B cell (primary cell): Measurements from ENCODE around the gene PCDHGC3. TPM values are rescaled to one million over a fixed set of nuclear protein-coding genes. Genes with fewer than 3 reads are reported as not detected.

Experiments used
- ATAC-seq: fragments of 200-7000 bp; cut with Tn5 transposase; one replicate; pipeline ENCODE4 v1.10.0; 2021; ENCODE audit warnings: low read depth, mild to moderate bottlenecking, moderate number of reproducible peaks, moderate library complexity
- CTCF ChIA-PET: fragments of 350-600 bp; sonication (Branson Sonifier 250); formaldehyde crosslinking; loops from one replicate; lab custom pipeline; 2021; ENCODE audit warnings: antibody characterized with exemption, inconsistent platforms; lab: Charles Lee
- POLR2A ChIA-PET: fragments of 350-600 bp; sonication (Branson Sonifier 250); formaldehyde crosslinking; loops from one replicate; lab custom pipeline; 2021; ENCODE audit warnings: antibody characterized with exemption; lab: Charles Lee
- DNase-seq: peaks from one replicate; pipeline ENCODE4 v3.0.0; 2013
- H2AFZ ChIP-seq: 2 replicates; pipeline ENCODE4 v1.6.1; 2012; ENCODE audit warnings: mild to moderate bottlenecking, low read depth, low read length; ENCODE audit not compliant: insufficient read depth, poor library complexity, severe bottlenecking
- H3K27ac ChIP-seq, 2 donors: 1 replicate in 1 of 2; 2 replicates in 1 of 2; pipeline ENCODE4 v1.5.1; 2012 to 2013; ENCODE audit warnings: low read length in 2 of 2, mild to moderate bottlenecking in 2 of 2, moderate library complexity in 1 of 2
- H3K27me3 ChIP-seq, 4 experiments: fragments of 200-600 bp in 1 of 4; sonication (generic) in 1 of 4; replicated peaks in 1 of 4; 1 replicate in 2 of 4; 2 replicates in 2 of 4; pipeline versions ENCODE4 v1.6.1 to v1.7.0; 2013 to 2016; ENCODE audit warnings: low read length in 3 of 4, mild to moderate bottlenecking in 2 of 4, mixed read lengths in 1 of 4, moderate library complexity in 1 of 4; ENCODE audit not compliant: insufficient read depth in 4 of 4, control insufficient read depth in 3 of 4; ENCODE audit errors: control extremely low read depth in 1 of 4
- H3K36me3 ChIP-seq, 2 experiments: replicated peaks in 1 of 2; 1 replicate in 1 of 2; 2 replicates in 1 of 2; pipeline versions ENCODE4 v1.6.1 to v1.7.1; 2013; ENCODE audit warnings: low read length in 1 of 2; ENCODE audit not compliant: insufficient read depth in 2 of 2, control insufficient read depth in 1 of 2; ENCODE audit errors: control extremely low read depth in 1 of 2, extremely low read depth in 1 of 2
- H3K4me1 ChIP-seq, 2 donors: fragments of 200-600 bp in 1 of 2; sonication (generic) in 1 of 2; 1 replicate in 1 of 2; 2 replicates in 1 of 2; pipeline versions ENCODE4 v1.5.1 to v1.6.1; 2013 to 2017; ENCODE audit warnings: low read length in 2 of 2; ENCODE audit not compliant: control insufficient read depth in 2 of 2, insufficient read depth in 2 of 2
- H3K4me2 ChIP-seq: replicated peaks from 2 replicates; pipeline ENCODE3; 2012; ENCODE audit warnings: mild to moderate bottlenecking, low read depth, low read length; ENCODE audit not compliant: poor library complexity, severe bottlenecking
- H3K4me3 ChIP-seq, 5 experiments: fragments of 200-600 bp in 1 of 5; sonication (generic) in 1 of 5; 1 replicate in 3 of 5; 2 replicates in 2 of 5; pipeline versions ENCODE4 v1.5.1 to v1.7.0; 2011 to 2016; ENCODE audit warnings: low read length in 4 of 5, mild to moderate bottlenecking in 4 of 5, low read depth in 2 of 5, control low read depth in 1 of 5, moderate library complexity in 1 of 5; ENCODE audit not compliant: insufficient read depth in 1 of 5; ENCODE audit errors: control extremely low read depth in 1 of 5, extremely low read depth in 1 of 5
- H3K79me2 ChIP-seq: fragments of 200-600 bp; sonication (generic); one replicate; pipeline ENCODE4 v1.6.0; 2016; ENCODE audit warnings: low read length; ENCODE audit not compliant: control insufficient read depth, insufficient read depth
- H3K9ac ChIP-seq: fragments of 200-600 bp; sonication (generic); 2 replicates; pipeline ENCODE4 v1.6.1; 2017; ENCODE audit warnings: mild to moderate bottlenecking, low read length, moderate library complexity
- H3K9me3 ChIP-seq, 3 donors: one replicate each; pipeline versions ENCODE4 v1.6.1 to v1.7.1; 2013; ENCODE audit warnings: low read length in 2 of 3; ENCODE audit not compliant: control insufficient read depth in 2 of 3, insufficient read depth in 1 of 3; ENCODE audit errors: control extremely low read depth in 1 of 3
- H4K20me1 ChIP-seq: 2 replicates; pipeline ENCODE4 v1.6.0; 2012; ENCODE audit warnings: mild to moderate bottlenecking, low read length; ENCODE audit not compliant: insufficient read depth, control insufficient read depth, poor library complexity, severe bottlenecking
- H3K27ac Mint-ChIP-seq: one replicate; pipeline ENCODE4 v1.8.0; 2021; ENCODE audit warnings: mixed read lengths
- H3K27me3 Mint-ChIP-seq: one replicate; pipeline ENCODE4 v1.8.0; 2021; ENCODE audit warnings: mixed read lengths
- H3K4me1 Mint-ChIP-seq: one replicate; pipeline ENCODE4 v1.8.0; 2021; ENCODE audit warnings: mixed read lengths
- H3K4me3 Mint-ChIP-seq: one replicate; pipeline ENCODE4 v1.8.0; 2021; ENCODE audit warnings: mixed read lengths
- H3K9me3 Mint-ChIP-seq: one replicate; pipeline ENCODE4 v1.8.0; 2022; ENCODE audit warnings: mixed read lengths; ENCODE audit not compliant: insufficient read depth
- EZH2 ChIP-seq: IDR thresholded peaks from 2 replicates; pipeline ENCODE4 v1.6.1; 2012; ENCODE audit warnings: borderline replicate concordance, low read depth, mild to moderate bottlenecking, moderate library complexity, low read length; ENCODE audit not compliant: insufficient read depth, poor library complexity, severe bottlenecking
- WGBS: methylation state at CpG from one replicate; pipeline ENCODE4 v1.1.5; 2013; ENCODE audit warnings: missing lambda C conversion rate; ENCODE audit not compliant: insufficient coverage; 5-methylcytosine and 5-hydroxymethylcytosine counted together
- intact Hi-C: fragments of 100-400 bp; cut with micrococcal nuclease; formaldehyde crosslinking; loops from one replicate; pipeline ENCODE4 v1.10.0; 2022
- polyA plus RNA-seq: library from polyadenylated mRNA; depleted of rRNA; stranded (reverse); fragments of >200 nt; gene quantifications from 2 replicates; pipeline ENCODE4 v1.2.3, GENCODE V29; 2012
- total RNA-seq, 2 donors: library from RNA; stranded (reverse); fragments of 120-200 nt in 1 of 2; gene quantifications; 1 replicate in 1 of 2; 2 replicates in 1 of 2; pipeline versions ENCODE4 v1.2.3 to v1.2.4, GENCODE V29; 2013 to 2022
- TF ChIP-seq, protein P1 (sequence below): fragments of 200-600 bp; IDR thresholded peaks from one replicate; pipeline ENCODE4 v1.8.0; 2022; ENCODE audit warnings: antibody characterized with exemption, mild to moderate bottlenecking

The PCDHGC3 gene
- total and polyA plus RNA-seq, 2 donors (not counting 1 experiment from before 2014, with no cell fraction given), result 0.88 to 2.0 TPM

DNA sequence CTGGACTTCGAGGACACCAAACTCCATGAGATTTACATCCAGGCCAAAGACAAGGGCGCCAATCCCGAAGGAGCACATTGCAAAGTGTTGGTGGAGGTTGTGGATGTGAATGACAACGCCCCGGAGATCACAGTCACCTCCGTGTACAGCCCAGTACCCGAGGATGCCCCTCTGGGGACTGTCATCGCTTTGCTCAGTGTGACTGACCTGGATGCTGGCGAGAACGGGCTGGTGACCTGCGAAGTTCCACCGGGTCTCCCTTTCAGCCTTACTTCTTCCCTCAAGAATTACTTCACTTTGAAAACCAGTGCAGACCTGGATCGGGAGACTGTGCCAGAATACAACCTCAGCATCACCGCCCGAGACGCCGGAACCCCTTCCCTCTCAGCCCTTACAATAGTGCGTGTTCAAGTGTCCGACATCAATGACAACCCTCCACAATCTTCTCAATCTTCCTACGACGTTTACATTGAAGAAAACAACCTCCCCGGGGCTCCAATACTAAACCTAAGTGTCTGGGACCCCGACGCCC lies 1.3 kb downstream of the PCDHGC3 start:
- TF ChIP-seq, protein P1, sequence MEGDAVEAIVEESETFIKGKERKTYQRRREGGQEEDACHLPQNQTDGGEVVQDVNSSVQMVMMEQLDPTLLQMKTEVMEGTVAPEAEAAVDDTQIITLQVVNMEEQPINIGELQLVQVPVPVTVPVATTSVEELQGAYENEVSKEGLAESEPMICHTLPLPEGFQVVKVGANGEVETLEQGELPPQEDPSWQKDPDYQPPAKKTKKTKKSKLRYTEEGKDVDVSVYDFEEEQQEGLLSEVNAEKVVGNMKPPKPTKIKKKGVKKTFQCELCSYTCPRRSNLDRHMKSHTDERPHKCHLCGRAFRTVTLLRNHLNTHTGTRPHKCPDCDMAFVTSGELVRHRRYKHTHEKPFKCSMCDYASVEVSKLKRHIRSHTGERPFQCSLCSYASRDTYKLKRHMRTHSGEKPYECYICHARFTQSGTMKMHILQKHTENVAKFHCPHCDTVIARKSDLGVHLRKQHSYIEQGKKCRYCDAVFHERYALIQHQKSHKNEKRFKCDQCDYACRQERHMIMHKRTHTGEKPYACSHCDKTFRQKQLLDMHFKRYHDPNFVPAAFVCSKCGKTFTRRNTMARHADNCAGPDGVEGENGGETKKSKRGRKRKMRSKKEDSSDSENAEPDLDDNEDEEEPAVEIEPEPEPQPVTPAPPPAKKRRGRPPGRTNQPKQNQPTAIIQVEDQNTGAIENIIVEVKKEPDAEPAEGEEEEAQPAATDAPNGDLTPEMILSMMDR, result no peak
- TF ChIP-seq EZH2, result no peak
- Histone ChIP-seq H3K4me1 (peaks cover 23 to 32% of the 10 kb centered on the region in 2 donors), H3K4me2 (peak overlapping the region; percentile 76), H3K27me3 (peaks cover 0 to 49% (median 31%) of the 10 kb centered on the region in 4 experiments), H3K27ac (no peak overlapping the region), H3K9ac (peak overlapping the region; percentile 60), H4K20me1 (no peaks in the 10 kb centered on the region), H3K36me3 (no peaks in the 10 kb centered on the region), H3K79me2 (no peaks in the 10 kb centered on the region), H3K4me3 (peak overlapping the region in 3 of 5 experiments; percentile 49 to 64 (median 53)), H2AFZ (no peak overlapping the region), H3K9me3 (peaks cover 0 to 13% (median 0%) of the 10 kb centered on the region in 3 donors)
- ChIA-PET POLR2A (no interaction called here), CTCF (interaction anchor here (0.6 to 5.0 kb wide), 10 partner anchors 9 to 81 kb away, joined by 3 to 65 read pairs (median 7); partner anchors contain the start of genes PCDHGA10, PCDHGA11 and PCDHGA12)
- Mint-ChIP-seq H3K4me1 (peaks cover 29% of the 10 kb centered on the region), H3K4me3 (peak overlapping the region; percentile 95), H3K9me3 (no peaks in the 10 kb centered on the region), H3K27me3 (peaks cover 45% of the 10 kb centered on the region), H3K27ac (no peak overlapping the region)
- WGBS, result 27% methylated on average over 24 of the region's 24 CpGs
- ATAC-seq (no peak), DNase-seq (peak; percentile 12)
- intact Hi-C loops, result loop anchor here (2.0 kb wide), 1 partner anchor 34 kb away; no protein-coding TSS in a partner anchor

DNA sequence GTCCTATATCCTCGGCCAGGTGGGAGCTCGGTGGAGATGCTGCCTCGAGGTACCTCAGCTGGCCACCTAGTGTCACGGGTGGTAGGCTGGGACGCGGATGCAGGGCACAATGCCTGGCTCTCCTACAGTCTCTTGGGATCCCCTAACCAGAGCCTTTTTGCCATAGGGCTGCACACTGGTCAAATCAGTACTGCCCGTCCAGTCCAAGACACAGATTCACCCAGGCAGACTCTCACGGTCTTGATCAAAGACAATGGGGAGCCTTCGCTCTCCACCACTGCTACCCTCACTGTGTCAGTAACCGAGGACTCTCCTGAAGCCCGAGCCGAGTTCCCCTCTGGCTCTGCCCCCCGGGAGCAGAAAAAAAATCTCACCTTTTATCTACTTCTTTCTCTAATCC lies 2.0 kb downstream of the PCDHGC3 start:
- no peak for TF ChIP-seq EZH2
- TF ChIP-seq, protein P1, result no peak
- H3K9me3 Mint-ChIP-seq, result no peaks in the 10 kb centered on the region
- H3K9ac ChIP-seq, result no peak overlapping the region
- no peak overlapping the region for H3K4me3 ChIP-seq
- ChIA-PET CTCF (interaction anchor here (0.6 to 5.0 kb wide), 3 partner anchors 20 to 45 kb away, joined by 3 to 65 read pairs (median 37); no protein-coding TSS in a partner anchor), POLR2A (no interaction called here)
- peaks cover 0 to 49% (median 33%) of the 10 kb centered on the region in 4 experiments for H3K27me3 ChIP-seq
- no peaks in the 10 kb centered on the region for H3K79me2 ChIP-seq
- WGBS, result 47% methylated on average over 12 of the region's 13 CpGs
- H3K4me2 ChIP-seq, result peak overlapping the region; percentile 76
- ATAC-seq (no peak), DNase-seq (peak; percentile 8)
- peaks cover 0 to 13% (median 0%) of the 10 kb centered on the region in 3 donors for H3K9me3 ChIP-seq
- H3K27ac Mint-ChIP-seq, result no peak overlapping the region
- peaks cover 29% of the 10 kb centered on the region for H3K4me1 Mint-ChIP-seq
- peak overlapping the region; percentile 21 for H3K4me3 Mint-ChIP-seq
- peaks cover 51% of the 10 kb centered on the region for H3K27me3 Mint-ChIP-seq
- no peaks in the 10 kb centered on the region for H3K36me3 ChIP-seq
- intact Hi-C loops, result loop anchor here (2.0 kb wide), 1 partner anchor 33 kb away; no protein-coding TSS in a partner anchor
- peaks cover 23 to 32% of the 10 kb centered on the region in 2 donors for H3K4me1 ChIP-seq
- H3K27ac ChIP-seq, result no peak overlapping the region
- no peaks in the 10 kb centered on the region for H4K20me1 ChIP-seq
- H2AFZ ChIP-seq, result no peak overlapping the region
